ENCODE results near the gene ABL1.

Gene ABL1

GRCh38 chr9:130842545-130842944 lies 7.5 kb downstream of the ABL1 start:
- Histone ChIP-seq H2AFZ (ENCODE audit: low read depth, low read length) (no peak overlapping the region), H3K27me3 (ENCODE audit: insufficient read depth, low read length, poor library complexity) (no peaks in the 10 kb centered on the region), H3K27ac (ENCODE audit: low read length) (no peak overlapping the region; the same call in 1 of the 2 replicates), H3K4me2 (ENCODE audit: insufficient read depth, low read length) (no peak overlapping the region), H3K9me3 (ENCODE audit: insufficient read depth, low read length, severe bottlenecking) (no peaks in the 10 kb centered on the region), H3K36me3 (ENCODE audit: insufficient read depth, low read length) (peaks cover 16% of the 10 kb centered on the region), H3K4me1 (ENCODE audit: insufficient read depth, low read length) (peaks cover 16% of the 10 kb centered on the region), H3K9ac (ENCODE audit: low read depth, low read length) (no peak overlapping the region), H3K79me2 (ENCODE audit: insufficient read depth, low read length) (peaks cover 100% of the 10 kb centered on the region), H3K4me3 (ENCODE audit: low read depth in 1 of 2, low read length in 2 of 2) (no peak overlapping the region), H4K20me1 (ENCODE audit: insufficient read depth, low read length) (peaks cover 68% of the 10 kb centered on the region)
- ATAC-seq (ENCODE audit: insufficient read depth, low read depth): no peak
- DNase-seq: no peak
- no peak for TF ChIP-seq CTCF (IDR thresholded peaks at IDR 0.05; ENCODE audit: borderline replicate concordance, extremely low read depth, low read length, poor library complexity, severe bottlenecking)
- no peak for TF ChIP-seq EZH2 (IDR thresholded peaks at IDR 0.05; ENCODE audit: borderline replicate concordance, low read depth, low read length, severe bottlenecking)

- H3K4me2 ChIP-seq (ENCODE audit: insufficient read depth, low read length): no peak overlapping the region
- no peak overlapping the region for H2AFZ ChIP-seq (ENCODE audit: low read depth, low read length)
- TF ChIP-seq EZH2 (IDR thresholded peaks at IDR 0.05; ENCODE audit: borderline replicate concordance, low read depth, low read length, severe bottlenecking): no peak
- no peak for TF ChIP-seq CTCF (IDR thresholded peaks at IDR 0.05; ENCODE audit: borderline replicate concordance, extremely low read depth, low read length, poor library complexity, severe bottlenecking)
- peaks cover 100% of the 10 kb centered on the region for H3K79me2 ChIP-seq (ENCODE audit: insufficient read depth, low read length)
- H3K27ac ChIP-seq (ENCODE audit: low read length): no peak overlapping the region
- ATAC-seq (ENCODE audit: insufficient read depth, low read depth) (peak; percentile 31; the same call in 1 of the 3 replicates), DNase-seq (no peak)
- H3K27me3 ChIP-seq (ENCODE audit: insufficient read depth, low read length, poor library complexity): no peaks in the 10 kb centered on the region
- H3K9ac ChIP-seq (ENCODE audit: low read depth, low read length): no peak overlapping the region
- no peak overlapping the region for H3K4me3 ChIP-seq (ENCODE audit: low read depth in 1 of 2, low read length in 2 of 2)
- H3K4me1 ChIP-seq (ENCODE audit: insufficient read depth, low read length): peaks cover 11% of the 10 kb centered on the region; the same call in 1 of the 2 replicates
- peaks cover 19% of the 10 kb centered on the region for H3K36me3 ChIP-seq (ENCODE audit: insufficient read depth, low read length)
- H3K9me3 ChIP-seq (ENCODE audit: insufficient read depth, low read length, severe bottlenecking): no peaks in the 10 kb centered on the region
- H4K20me1 ChIP-seq (ENCODE audit: insufficient read depth, low read length): peaks cover 66% of the 10 kb centered on the region
Measured at GRCh38 chr9:130843049-130843908, 8.2 kb downstream of the ABL1 start.

GRCh38 chr9:130844044-130844451 lies 9.0 kb downstream of the ABL1 start:
- no peak overlapping the region for H3K4me2 ChIP-seq (ENCODE audit: insufficient read depth, low read length)
- H3K9me3 ChIP-seq (ENCODE audit: insufficient read depth, low read length, severe bottlenecking): no peaks in the 10 kb centered on the region
- H3K4me1 ChIP-seq (ENCODE audit: insufficient read depth, low read length): peaks cover 5% of the 10 kb centered on the region; the same call in 1 of the 2 replicates
- peaks cover 100% of the 10 kb centered on the region for H3K79me2 ChIP-seq (ENCODE audit: insufficient read depth, low read length)
- no peaks in the 10 kb centered on the region for H3K27me3 ChIP-seq (ENCODE audit: insufficient read depth, low read length, poor library complexity)
- peaks cover 19% of the 10 kb centered on the region for H3K36me3 ChIP-seq (ENCODE audit: insufficient read depth, low read length)
- peaks cover 63% of the 10 kb centered on the region for H4K20me1 ChIP-seq (ENCODE audit: insufficient read depth, low read length)
- H2AFZ ChIP-seq (ENCODE audit: low read depth, low read length): no peak overlapping the region
- no peak overlapping the region for H3K4me3 ChIP-seq (ENCODE audit: low read depth in 1 of 2, low read length in 2 of 2)
- no peak overlapping the region for H3K9ac ChIP-seq (ENCODE audit: low read depth, low read length)
- no peak overlapping the region for H3K27ac ChIP-seq (ENCODE audit: low read length)
- TF ChIP-seq EZH2 (IDR thresholded peaks at IDR 0.05; ENCODE audit: borderline replicate concordance, low read depth, low read length, severe bottlenecking) (no peak), CTCF (IDR thresholded peaks at IDR 0.05; ENCODE audit: borderline replicate concordance, extremely low read depth, low read length, poor library complexity, severe bottlenecking) (no peak)
- DNase-seq: no peak
- no peak for ATAC-seq (ENCODE audit: insufficient read depth, low read depth)
